ENCODE measurements around the gene CDH4.

The CDH4 gene

DNA sequence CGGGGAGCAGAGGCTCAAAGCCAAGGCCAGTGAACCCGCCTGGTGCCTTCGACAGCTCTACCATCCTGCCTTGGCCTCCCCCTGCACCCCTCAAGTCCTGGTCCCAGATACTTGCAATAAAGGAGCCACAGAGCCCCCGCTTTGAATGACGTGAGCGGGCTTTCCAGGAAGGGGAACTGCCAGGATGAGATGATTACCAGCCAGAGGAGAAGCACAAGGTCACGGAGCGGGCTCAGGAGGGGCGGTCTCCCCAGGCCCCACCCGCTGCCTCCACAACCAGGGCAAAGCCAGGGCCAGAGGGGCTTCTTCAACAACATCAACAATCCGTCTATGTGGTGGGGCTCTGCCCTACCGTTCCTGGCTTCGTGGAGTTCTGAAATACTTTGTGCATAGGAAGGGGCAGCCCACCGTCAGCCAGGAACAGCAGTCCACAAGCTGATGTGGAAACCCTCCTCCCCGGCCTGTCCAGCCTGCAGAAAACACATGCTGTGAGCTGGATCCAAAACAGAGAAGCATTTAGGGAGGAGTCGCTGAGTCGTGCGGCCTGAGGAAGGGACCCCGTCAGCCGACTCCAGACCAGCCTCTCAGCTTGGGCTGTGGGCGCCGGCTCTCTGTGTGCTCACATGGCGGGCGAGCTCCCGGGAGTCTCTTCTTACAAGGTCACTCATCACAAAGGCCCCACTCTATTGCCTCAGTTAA, 392.5 kb downstream of the CDH4 start:
- no peak for DNase-seq

DNA sequence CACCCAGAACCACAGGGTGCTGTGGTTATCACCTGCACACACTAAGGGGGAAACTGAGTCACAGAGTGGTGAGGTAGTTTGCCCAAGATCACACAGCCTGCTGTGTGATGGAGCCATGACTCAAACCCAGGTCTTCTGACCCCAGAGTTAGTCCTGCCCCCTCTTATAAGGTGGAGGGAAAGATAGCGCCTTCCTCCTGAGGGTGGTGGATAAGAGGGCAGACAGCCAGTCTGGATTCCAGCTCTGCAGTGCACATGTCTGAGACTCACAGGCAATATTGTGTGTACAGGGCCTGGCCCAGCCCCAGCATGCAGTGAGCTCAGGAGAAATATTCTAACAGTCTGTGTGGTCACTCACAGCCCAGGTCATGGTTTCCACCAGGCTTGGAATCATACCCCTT, 393.7 kb downstream of the CDH4 start:
- no peak for DNase-seq

DNA sequence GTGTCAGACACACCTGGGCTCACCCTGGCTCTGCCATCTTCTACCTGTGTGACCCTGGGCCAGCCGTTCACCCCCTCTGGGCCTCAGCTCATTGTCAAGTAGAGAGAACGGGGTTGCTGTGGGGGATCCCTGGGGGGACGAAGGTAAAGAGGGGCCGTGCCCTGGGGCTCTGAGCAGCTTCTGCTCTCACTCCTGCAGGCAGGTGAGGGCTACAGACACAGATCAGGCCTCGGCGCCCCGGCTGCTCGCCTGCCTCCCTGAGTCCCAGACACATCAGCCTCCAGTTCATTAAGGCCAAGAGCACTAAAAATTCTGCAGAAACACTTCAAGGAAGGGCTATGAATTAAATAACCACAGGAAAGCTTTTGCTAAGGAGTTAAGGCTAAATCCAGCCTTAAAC, 394.4 kb downstream of the CDH4 start:
- no peak for DNase-seq

DNA sequence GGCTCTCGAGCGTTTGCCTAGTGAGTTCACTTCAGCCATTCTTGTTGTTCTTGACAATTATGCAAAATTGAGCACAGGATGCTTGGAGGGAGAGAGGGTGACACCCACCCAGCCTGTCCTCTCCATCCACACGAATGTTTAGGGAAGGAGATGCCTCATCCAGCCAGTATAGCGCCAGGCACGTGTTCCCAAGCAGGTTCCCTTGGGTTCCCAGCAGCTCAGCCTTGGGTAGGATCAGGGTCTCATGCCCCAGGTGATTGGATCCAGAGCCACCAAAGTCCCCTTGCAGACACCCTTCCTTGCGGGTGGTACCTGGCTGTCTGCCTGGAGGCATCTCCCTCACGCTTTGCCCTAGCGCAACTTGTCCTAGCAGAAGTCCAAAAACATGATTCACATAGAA, 394.9 kb downstream of the CDH4 start:
- DNase-seq, result no peak

DNA sequence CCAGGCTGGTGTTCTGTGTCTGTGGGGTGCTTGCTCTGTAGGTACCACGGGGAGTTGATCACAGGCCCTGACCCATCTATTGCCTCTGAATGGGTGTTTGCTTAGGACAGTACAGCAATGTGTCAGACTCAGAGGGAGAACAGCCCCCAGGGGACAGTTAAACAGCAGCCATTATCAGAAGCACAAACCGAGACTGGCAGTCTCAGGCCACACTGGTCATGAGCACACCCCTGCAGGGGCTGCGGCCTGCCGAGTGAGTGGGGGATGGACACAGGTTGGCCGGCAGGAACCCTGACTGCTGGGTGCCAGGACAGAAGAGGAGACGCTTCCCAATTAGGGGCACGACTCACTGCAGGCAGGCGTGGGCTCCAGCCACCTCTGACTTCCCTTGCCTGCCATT, 395.6 kb downstream of the CDH4 start:
- no peak for DNase-seq

DNA sequence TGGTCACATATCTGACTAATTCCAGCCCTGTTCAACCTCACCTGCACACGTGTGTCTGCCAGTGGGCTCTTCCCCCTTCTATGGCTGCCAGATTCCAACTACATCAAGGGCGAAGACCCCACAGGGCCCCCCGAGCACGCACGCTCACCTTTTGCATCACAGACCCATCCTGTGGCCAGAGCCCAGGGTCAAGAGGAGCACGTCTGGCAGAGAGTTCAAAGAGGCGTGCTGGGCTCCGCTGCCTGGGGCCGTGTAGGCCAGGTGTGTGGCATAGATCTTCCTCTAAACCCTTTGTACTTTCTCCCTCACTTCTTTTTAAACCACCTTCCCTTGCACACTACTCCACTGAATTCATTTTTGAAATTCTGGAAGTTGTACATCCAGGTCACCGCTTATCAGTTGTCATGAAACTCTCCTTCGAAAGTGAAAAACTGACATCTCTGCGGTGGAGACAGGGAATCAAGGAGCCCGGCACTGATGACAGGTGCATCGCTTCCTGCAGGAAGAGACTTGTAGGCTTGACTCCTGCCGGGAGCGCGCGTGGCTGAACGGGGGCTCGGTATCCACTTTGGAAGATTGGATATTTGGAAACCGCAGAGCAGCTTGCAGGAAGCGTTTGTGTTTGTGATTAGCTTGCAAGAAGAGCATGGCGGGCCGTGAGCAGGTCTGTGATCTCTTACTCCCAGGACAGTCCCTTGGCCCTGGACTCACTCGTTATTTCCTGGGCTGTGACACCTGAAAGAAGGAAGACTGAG, 397.2 kb downstream of the CDH4 start:
- DNase-seq, result no peak

DNA sequence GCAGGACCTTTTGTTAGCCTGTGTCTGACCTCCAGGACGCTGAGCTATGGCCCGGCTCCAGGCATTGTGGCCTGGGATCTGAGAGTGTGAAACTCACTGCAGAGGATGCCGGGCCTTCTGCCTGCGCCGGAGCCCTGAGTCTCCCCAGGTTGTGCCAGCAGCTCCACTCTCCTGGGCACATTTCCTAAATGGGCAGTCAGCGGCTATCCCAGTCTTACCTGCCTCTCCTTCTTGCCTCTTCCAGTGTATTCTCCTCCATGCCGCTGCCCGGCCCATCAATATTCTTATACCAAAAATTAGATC, 397.8 kb downstream of the CDH4 start:
- DNase-seq, result no peak

DNA sequence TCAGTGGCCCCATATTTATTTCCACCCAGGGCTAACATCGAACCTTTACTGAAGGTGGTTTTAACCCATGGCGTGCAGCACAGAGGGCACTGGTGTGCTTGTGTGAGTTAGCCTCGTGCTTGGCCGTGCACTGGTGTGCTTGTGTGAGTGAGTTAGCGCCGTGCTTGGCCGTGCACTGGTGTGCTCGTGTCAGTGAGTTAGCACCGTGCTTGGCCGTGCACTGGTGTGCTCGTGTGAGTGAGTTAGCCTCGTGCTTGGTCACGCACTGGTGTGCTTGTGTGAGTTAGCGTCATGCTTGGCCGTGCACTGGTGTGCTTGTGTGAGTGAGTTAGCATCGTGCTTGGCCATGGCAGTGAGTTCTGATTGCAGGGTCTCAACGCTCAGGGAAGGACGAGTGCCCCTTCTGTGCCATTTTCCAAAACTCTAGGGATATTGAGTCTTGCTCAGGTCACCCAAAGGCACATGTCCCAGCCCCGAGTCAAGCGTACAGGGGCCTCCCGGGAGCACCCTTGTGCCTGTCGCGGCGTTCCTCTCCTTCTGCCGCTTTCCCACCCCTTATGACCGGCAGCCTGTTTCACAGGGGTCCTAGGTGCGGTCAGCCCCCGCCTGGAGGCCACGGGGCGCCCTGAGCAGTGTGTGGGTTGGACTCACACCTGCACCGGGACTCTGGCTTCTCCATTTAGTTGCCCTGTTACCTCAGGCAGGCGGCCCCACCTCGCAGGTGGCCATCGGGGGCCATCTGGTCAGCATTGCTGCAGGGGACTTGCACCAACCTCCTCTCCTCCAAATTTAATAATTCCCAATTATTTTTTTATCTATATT, 399.1 kb downstream of the CDH4 start:
- DNase-seq, result no peak

DNA sequence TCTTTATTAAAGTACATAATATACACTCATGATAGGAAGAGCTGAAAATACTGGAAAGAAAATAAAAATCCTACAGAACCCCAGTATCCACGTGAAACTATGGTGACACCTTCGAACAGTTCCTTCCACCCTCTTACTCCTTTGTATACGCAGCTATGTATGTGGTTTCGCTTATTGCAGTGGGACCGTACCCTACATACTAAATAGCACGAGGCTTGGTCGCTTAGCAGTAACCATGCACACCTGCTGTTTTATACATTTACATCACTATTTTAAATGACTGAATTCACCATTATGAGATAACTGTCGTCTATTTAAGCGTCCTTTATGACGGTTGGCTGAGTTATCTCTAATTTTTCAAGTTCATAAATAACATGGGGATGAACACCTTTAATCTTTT, 400.1 kb downstream of the CDH4 start:
- DNase-seq, result no peak

DNA sequence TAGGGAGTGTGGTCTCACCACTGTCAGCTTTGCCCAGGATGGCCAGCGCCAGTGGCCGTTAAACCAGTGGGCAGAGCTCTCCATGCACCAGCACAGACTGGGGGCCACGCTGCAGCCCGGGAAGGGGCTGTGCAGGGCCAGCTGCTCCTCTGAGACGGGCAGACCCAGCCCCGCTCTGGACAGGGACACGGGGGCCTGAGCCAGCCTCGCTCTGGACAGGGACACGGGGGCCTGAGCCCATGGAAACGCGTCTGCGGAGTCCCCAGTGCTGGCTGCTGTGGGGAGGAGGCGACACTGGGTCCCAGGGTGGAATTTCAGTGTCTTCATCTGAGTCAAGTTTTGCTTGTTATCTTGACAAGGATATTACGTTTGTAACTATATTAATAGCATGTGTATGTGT, 402.7 kb downstream of the CDH4 start:
- DNase-seq, result no peak

DNA sequence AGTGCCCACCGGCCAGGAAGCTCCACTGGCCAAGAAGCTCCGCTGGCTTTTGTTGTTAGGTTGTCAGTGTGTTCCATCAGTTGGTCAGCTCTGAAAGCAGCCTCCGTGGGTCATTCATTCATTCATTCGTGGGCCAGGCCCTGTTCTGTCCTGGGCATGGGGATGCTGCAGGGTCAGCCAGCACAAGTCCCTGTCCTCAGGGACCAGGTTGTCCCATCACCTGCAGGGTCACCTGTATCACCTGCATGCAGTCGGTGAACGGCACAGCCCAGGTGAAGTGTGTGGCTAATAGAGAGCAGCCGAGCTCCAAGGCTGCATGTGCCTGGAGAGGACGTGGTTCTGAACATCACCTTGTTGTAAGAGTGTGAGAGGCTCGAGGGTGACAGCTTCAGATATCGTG, 403.5 kb downstream of the CDH4 start:
- DNase-seq, result no peak

DNA sequence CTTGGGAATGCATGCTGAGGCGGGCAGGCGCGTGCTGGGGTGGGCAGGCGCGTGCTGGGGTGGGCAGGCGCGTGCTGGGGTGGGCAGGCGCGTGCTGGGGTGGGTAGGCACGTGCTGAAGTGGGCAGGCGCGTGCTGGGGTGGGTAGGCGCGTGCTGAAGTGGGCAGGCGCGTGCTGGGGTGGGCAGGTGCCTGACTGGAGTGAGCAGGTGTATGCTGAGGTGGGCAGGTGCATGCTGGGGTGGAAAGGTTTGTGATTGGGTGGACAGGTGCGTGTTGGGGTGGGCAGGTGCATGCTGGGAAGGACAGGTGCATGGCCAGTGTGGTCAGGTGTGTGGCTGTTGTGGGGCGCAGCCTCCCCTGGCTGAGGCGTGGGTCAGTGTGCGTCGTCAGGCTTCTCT, 404.1 kb downstream of the CDH4 start:
- no peak for DNase-seq

DNA sequence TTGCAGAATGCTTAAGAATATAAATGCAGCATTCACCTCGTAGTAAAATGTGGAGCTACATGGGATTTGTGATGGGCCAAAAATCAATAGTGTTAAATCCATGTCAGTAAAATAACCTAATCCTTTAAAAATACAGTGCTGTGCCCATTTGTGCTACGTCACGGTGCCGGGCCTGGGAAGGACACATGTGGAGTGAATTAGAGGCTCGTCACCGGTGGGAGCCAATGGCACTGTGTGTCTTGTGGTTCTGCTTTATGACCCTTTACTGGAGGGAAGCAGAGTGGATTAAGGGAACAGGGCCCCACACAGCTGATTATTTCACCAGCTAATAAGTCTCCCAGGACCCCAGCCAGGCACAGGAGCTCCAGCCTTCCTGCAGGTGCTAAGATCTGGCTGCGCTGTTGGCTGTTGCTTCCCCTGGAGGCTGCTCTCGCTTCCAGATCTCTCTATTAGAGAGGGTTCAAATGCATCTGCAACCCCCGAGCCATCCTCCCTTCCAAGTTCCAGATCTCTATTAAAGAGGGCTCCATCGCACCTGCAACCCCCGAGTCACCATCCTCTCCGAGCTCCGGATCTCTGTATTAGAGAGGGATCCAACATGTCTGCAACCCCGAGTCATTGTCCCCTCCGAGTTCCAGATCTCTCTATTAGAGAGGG, 405.8 kb downstream of the CDH4 start:
- no peak for DNase-seq

DNA sequence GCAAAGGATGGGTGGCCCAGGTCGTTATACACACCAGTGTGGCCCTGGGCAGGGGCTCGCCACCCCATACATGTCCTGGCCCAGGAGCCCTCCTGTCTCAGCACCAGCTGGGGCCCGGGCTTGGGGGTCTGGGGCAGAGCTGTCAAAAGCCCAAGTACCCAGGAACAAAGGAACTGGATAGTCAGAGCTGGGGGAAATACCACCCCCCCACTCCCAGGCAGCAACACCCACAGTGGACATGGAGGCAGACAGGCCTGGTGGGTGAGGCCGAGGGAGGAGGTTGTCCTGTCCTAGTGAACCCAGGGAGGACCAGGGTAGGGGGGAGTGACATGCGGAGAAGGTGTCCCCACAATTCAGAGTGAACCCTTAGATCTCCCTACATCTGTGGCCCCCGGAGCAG, 406.5 kb downstream of the CDH4 start:
- DNase-seq, result no peak

DNA sequence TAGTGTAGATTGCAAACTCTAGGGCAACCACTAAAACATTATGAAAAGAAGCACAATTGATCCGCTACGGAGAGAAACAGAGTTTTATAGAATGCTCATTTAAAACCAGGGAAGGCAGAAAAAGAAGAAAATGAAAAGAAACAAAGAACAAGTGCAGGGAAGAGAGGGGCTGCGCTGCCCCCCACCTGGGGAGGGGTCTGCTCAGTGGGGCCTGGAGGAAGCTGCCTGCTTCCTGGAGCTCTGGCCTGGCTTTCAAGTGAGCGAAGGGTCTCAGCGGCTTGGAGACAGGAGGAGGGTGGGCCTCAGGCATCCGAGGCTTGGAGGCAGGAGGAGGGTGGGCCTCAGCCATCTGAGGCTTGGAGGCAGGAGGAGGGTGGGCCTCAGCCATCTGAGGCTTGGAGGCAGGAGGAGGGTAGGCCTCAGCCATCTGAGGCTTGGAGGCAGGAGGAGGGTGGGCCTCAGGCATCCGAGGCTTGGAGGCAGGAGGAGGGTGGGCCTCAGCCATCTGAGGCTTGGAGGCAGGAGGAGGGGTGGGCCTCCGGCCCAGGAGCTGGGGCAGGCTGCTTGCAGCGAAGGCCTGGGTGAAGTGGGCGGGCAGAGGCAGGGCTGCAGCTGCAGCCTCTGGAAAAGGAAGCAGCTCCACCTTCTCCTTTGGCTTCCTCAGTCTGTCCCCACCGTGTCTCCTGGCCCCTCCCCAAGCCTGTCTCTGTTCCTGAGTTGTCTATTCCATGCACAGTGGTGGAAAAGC, 407.4 kb downstream of the CDH4 start:
- DNase-seq, result no peak

DNA sequence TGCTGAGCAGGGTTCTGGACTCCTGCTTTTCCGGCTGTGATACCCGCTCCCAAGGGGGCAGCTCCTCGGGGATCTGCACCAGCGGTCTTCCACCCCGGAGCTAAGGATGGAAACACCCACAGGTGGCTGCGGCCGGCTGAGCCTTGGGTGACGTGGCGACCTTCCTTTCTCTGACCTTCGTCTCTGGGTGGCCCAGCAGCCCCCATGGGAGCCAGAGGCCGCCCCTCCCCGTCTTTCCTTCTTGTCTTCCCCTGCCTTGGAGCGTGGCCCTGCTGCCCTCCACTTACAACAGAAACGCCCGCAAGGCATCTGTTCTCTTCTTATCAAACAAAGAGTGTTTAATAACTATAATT, 407.9 kb downstream of the CDH4 start:
- no peak for DNase-seq

DNA sequence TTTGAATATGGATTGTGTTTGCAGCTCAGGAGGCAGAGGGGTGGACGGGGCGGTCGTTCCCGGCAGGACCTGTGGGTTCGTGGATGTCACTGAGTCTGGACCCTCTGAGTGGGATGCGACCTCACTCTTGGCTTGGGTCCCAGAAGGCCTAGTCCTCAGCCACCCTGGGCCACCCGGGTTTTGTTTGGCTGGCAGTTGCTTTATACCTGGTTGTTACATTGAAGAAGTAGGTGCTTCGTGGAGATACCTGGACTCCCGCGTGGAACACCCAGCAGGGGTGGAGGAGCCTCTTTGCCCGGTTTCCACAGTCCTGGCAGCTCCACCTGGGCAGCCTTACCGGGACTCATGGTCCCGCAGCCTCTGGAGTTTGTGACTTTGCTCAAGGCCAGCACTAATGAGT, 408.5 kb downstream of the CDH4 start:
- no peak for DNase-seq

DNA sequence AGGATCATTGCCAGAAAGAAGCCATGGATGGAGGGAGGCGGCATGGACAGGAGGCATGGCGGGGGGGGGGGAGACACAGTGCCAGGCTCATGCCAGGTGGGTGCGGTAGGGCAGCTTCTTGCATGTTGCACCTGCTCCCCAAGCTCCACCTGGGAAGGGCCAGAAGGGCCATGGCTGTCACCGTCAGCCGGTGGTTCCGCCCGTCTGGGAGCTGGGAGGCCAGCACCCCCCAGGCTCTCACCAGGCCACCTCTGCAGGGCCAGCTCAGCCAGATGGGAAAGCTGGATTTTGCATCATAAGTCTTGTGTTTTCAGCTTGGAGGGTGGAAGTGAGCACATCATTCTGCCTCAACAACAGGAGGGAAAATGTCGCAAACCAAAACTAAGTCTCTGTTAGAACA, 409.0 kb downstream of the CDH4 start:
- DNase-seq, result no peak

DNA sequence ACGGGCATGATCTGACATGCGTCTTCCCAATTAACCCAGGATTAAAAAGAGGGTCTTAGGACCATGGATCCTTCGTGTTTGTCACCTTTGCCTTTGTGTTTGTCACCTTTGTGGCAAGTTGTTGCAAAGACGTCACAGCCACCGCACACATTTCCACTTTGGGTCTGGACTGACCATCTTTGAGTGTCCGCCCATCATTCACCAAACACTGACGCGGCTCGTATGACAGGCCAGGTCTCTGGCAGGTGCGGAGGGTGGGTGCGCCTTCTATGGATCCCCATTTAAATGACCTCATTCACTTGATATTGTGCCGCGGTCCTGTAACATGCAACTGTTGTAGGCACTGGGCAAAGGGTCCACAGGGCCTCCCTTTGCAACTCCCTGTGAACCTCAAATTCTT, 409.5 kb downstream of the CDH4 start:
- no peak for DNase-seq

DNA sequence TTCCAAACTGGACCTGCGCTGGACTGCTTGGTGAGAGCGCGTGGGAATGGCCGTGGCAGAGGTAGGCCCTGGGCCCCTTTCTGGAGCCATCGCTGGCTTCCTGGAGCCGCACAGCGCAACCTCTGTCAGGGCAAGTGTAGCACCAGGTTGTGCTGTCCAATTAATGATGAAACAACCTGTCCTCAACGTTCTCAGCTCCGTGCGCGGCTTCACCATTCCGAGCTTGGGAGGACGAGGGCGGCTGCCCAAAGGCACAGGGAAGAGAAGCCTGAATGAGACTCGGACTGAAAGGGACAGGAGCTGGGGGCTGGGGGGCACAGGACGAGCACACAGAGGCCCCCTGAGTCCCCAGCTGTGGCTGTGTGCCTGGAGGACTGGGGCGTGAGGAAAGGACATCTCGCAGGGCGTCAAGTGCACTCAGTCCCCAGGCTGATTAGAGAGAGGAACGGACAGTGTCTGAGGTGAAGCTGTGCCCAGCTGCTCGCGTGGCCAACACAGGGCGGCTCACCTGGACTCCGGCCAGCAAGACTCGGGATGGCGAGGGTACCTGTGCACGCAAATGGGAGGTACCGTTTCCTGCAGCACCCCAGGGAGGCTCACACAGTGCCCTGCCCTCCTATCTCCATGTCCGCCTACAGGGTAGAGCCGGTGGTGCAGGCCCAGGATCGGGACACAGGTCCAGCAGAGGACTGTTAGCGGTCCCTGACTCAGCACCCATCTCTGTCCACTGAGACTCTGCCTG, 410.3 kb downstream of the CDH4 start:
- DNase-seq, result no peak

DNA sequence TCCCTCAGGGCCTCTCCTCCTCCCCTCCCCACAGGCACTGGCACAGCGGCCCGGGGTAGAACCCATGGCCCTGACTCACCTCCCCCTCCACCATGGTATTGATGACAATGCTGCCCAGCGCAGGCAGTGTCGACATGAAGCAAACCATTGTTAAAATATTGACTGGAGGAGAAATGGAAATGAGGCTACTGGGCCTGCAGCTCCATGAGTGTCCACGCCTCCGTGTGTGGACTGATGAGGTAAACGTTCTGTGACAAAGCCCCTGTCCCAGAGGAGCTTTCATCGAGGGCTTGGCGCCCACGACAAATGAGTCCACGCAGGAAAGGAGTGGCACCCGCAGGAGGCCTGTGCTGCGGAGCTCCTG, 410.9 kb downstream of the CDH4 start:
- no peak for DNase-seq
